GM18502 (cell line): Measurements from ENCODE around the gene KANK3.
"Not testable (repeated sequence)": the region's sequence is repeated elsewhere in the genome, so short reads cannot be mapped to it uniquely, and the experiment has no call there.

ENCODE experiments used
- ATAC-seq: cut with Tn5 transposase; IDR thresholded peaks from one replicate; pipeline ENCODE4 v1.9.1; 2021; ENCODE audit warnings: mild to moderate bottlenecking; ENCODE audit not compliant: unreplicated experiment, poor library complexity

KANK3 gene

GRCh38 chr19:8371011-8371804 is 28.1 kb upstream of the KANK3 start:
- ATAC-seq = no peak

GRCh38 chr19:8370176-8371010 is 27.3 kb upstream of the KANK3 start:
- ATAC-seq = no peak

DNA sequence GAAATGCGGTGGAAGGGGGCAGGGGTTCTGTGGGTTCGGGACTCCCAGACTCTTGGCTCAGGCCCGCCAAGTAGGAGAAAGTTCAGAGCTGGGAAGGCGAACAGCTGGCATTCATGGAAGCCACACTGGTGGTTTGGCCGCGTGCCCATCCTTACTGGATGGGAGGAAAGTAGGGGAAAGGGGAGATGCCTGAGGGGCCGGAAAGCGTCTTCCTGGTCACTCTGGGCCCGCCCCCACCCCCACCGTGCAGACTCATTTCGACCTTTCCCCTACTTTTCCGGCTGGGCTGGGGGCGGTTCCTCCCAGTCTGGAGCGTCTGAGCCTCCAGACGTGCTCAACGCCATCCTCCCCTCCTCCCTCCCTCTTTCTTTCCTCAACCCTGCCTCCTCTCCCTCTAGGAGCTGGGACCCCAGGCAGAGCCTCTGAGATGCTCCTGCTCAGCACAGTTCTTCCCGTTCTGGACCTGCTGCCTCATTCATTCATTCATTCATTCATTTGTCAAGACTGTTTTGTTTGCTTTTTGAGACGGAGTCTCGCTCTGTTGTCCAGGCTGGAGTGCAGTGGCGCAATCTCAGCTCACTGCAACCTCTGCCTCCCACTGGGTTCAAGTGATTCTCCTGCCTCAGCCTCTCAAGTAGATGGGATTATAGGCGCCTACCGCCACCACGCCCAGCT is 24.4 kb upstream of the KANK3 start:
- no peak for ATAC-seq

GRCh38 chr19:8366961-8367326 is 23.9 kb upstream of the KANK3 start:
- no peak for ATAC-seq

DNA sequence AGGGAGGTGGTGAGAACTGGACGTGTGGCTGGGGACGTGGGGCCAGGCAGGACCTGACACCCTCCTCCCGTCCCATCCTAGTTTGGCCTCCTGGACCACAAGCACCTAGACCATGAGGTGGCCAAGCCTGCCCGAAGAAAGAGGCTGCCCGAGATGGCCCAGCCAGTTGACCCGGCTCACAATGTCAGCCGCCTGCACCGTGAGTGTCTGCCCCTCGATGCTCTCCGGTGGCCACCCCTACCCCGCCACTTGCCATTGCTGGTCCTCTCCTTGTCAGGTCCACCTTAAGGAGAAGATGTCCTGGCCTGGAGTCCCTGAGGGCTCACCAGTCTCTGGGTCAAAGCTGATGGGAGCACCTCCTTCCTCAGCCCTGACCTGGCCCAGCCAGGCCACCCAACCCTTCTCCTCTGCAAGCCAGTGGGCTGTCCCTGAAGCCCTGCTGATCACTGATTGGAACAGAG is 23.1 kb upstream of the KANK3 start:
- ATAC-seq = no peak

DNA sequence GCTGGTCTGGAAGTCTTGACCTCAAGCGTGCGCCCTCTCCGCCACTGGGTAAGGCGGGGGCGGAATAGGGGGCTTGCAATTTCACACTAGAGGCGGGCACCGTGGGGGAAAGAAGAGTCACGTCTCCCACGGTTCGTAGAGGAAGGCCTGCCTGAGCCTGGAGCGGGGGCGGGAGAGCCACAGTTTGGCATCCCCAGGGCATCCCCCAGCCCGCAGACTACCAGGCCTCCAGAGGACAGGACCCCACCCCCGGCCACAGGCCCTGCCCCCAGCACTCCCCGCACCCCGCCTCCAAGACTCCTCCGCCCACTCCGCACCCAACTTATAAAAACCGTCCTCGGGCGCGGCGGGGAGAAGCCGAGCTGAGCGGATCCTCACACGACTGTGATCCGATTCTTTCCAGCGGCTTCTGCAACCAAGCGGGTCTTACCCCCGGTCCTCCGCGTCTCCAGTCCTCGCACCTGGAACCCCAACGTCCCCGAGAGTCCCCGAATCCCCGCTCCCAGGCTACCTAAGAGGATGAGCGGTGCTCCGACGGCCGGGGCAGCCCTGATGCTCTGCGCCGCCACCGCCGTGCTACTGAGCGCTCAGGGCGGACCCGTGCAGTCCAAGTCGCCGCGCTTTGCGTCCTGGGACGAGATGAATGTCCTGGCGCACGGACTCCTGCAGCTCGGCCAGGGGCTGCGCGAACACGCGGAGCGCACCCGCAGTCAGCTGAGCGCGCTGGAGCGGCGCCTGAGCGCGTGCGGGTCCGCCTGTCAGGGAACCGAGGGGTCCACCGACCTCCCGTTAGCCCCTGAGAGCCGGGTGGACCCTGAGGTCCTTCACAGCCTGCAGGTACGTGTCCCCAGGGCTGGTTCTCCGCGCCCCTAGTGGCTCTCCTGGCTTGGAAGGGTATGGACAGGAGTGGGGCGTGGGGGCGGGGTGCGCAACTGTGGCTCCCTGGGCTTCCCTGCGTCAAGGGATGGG is 21.0 kb upstream of the KANK3 start, which contains the start of gene ANGPTL4:
Gene ANGPTL4, plus strand, starts transcription at position 353 of the 969 bp plus-strand sequence. Its CDS starts 167 bp downstream, at position 520.
- ATAC-seq = no peak

- no peak for ATAC-seq
These were observed 19.1 kb upstream of the KANK3 start for GRCh38 chr19:8361921-8362793.

GRCh38 chr19:8360196-8360595 is 17.1 kb upstream of the KANK3 start:
- ATAC-seq = no peak

- ATAC-seq = no peak
These were observed 15.9 kb upstream of the KANK3 start for GRCh38 chr19:8358948-8359347.

GRCh38 chr19:8357007-8357521 is 14.0 kb upstream of the KANK3 start:
- ATAC-seq = no peak

- ATAC-seq = no peak
These were observed 12.8 kb upstream of the KANK3 start for GRCh38 chr19:8355631-8356402.

- not testable (repeated sequence) for ATAC-seq
These were observed 9.8 kb upstream of the KANK3 start for GRCh38 chr19:8352845-8353244.

DNA sequence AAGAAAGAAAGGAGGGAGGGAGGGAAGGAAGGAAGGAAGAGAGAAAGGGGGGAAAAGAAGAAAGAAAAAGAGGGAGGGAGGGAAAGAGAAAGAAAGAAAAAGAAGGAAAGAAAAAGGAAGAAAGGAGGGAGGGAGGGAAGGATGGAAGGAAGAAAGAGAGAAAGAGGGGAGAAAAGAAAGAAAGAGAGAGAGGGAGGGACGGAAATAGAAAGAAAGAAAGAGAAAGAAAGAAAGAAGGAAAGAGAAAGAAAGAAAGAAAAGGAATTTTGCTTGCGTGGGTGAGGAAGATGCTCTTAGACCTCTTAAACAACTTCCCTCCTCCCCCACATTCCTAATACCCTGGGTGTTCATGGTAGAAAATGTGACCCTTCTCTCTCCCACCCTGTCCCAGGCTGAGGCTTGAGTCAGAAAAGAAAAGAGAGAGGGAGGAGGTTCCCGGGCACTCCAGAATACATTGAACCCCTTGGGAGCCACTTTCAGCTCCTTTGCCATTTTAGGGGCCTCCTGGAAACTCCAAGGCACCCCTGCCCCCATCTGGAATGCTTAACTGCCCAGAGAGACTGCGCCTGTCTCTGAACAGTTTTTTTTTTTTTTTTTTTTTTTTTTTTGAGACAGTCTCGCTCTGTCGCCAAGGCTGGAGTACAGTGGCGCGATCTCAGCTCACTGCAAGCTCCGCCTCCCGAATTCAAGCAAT is 9.2 kb upstream of the KANK3 start:
- no peak for ATAC-seq

DNA sequence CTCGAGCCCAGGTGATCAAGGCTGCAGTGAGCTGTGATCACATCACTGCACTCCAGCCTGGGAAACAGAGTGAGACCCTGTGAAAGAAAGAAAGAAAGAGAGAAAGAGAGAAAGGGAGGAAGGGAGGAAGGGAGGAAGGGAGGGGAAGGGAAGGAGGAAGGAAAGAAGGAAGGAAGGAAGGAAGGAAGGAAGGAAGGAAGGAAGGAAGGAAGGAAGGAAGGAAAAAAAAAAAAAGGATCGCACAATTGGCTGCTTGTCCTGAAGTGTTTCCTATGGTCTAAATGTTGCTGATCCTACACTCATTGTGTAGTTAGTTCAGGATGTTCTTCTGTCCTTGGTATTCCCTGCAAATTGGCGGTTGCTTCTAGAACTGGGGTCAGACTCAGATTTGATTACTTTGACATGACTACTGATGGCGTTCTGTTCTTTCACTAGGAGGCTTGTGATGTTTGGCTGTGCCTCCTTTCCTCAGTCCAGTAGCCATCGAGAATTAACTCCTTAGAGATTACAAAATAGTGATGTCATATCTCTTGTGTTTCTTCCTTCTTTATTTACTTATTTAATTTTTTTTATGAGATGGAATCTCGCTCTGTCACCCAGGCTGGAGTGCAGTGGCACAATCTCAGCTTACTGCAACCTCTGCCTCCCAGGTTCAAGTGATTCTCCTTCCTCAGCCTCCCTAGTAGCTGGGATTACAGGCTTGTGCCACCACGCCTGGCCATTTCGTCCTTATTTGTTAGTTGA is 6.7 kb upstream of the KANK3 start:
- not testable (repeated sequence) for ATAC-seq

GRCh38 chr19:8343483-8343844 is 402 bp upstream of the KANK3 start:
- ATAC-seq = no peak

DNA sequence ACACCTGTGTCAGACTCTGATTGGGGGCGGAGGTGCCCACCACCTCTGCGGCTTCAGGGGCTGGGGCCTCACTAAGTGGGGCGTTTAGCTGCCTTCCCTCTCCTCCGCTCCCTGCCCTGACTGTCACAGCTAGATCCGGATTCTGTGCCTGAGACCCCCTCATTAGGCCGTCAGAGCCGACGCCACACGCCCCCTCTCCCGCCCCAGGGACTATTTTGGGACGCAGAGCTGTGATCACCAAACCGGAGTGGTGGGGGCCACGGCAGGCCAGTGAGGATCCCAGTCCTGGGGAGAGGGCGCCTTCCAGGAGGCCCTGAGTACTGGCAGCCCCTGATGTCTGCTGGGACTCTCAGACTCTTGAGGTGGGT is 762 bp downstream of the KANK3 start:
- ATAC-seq = no peak

DNA sequence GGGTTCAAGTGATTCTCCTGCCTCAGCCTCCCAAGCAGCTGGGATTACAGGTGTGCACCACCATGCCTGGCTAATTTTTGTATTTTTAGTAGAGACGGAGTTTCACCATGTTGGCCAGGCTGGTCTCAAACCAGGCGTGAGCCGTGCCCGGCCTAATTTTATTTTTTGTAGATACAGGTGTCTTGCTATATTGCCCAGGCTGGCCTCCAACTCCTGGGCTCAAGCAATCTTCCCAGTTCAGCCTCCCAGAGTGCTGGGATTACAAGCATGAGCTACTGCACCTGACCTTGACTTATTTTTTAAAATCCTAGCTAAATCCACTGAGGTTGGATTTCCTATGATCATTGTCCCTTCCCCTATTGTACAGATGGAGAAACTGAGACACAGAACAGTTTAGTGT is 1.6 kb downstream of the KANK3 start:
- not testable (repeated sequence) for ATAC-seq
